HEK293 (cell line): ENCODE data around the gene CPTP.

Experiments used
- CTCF ChIA-PET: fragments of 350-600 bp; formaldehyde crosslinking; extraction: SDS; loops from one replicate; lab custom pipeline; 2021; ENCODE audit warnings: antibody characterized with exemption; lab: Yijun Ruan, JAX
- POLR2A ChIA-PET: fragments of 300-600 bp; formaldehyde crosslinking; extraction: SDS; loops from one replicate; lab custom pipeline; 2020; ENCODE audit warnings: antibody characterized with exemption, inconsistent platforms; lab: Yijun Ruan, JAX
- H3K27ac ChIP-seq: fragments of 200-500 bp; sonication (Bioruptor generic); 2 replicates; pipeline ENCODE4 v1.5.1; 2014; ENCODE audit warnings: low read depth, low read length, control low read depth, inconsistent platforms; ENCODE audit errors: extremely low read depth
- H3K36me3 ChIP-seq, 2 experiments: fragments of 200-500 bp in 1 of 2; sonication (Bioruptor generic) in 1 of 2; 1 replicate in 1 of 2; 2 replicates in 1 of 2; pipeline ENCODE4 v1.5.1; 2014 to 2017; ENCODE audit warnings: inconsistent platforms in 2 of 2, low read length in 2 of 2; ENCODE audit not compliant: control insufficient read depth in 2 of 2, insufficient read depth in 1 of 2
- H3K4me1 ChIP-seq: fragments of 200-500 bp; sonication (Bioruptor generic); 2 replicates; pipeline ENCODE4 v1.5.1; 2014; ENCODE audit warnings: mild to moderate bottlenecking, low read length, inconsistent platforms; ENCODE audit not compliant: control insufficient read depth, insufficient read depth
- H3K4me3 ChIP-seq: 2 replicates; pipeline ENCODE4 v1.5.1; 2011; ENCODE audit warnings: low read depth, mild to moderate bottlenecking, control low read depth, low read length, moderate library complexity
- H3K9me3 ChIP-seq: fragments of 200-500 bp; sonication (Bioruptor generic); 2 replicates; pipeline ENCODE4 v1.5.1; 2014; ENCODE audit warnings: low read depth, low read length, inconsistent platforms; ENCODE audit not compliant: control insufficient read depth, insufficient read depth
- GFI1B ChIP-seq: fragments of 450-650 bp; formaldehyde crosslinking; IDR thresholded peaks from 2 replicates; pipeline ENCODE4 v1.5.1; 2016; ENCODE audit warnings: missing biosample characterization, missing genetic modification characterization
- MEIS1 ChIP-seq: sonication (generic); formaldehyde crosslinking; IDR thresholded peaks from 2 replicates; pipeline ENCODE4 v1.8.1; 2022; ENCODE audit warnings: missing genetic modification reagents, mild to moderate bottlenecking, borderline replicate concordance
- SCRT2 ChIP-seq: fragments of 450-650 bp; formaldehyde crosslinking; IDR thresholded peaks from 2 replicates; pipeline ENCODE4 v1.5.1; 2016; ENCODE audit warnings: missing biosample characterization, missing genetic modification characterization
- SP2 ChIP-seq: fragments of 450-650 bp; formaldehyde crosslinking; IDR thresholded peaks from 2 replicates; pipeline ENCODE4 v1.5.1; 2016; ENCODE audit warnings: missing biosample characterization, missing genetic modification characterization
- ZBTB8A ChIP-seq: fragments of 450-650 bp; formaldehyde crosslinking; IDR thresholded peaks from 2 replicates; pipeline ENCODE4 v1.5.1; 2016; ENCODE audit warnings: missing biosample characterization, missing genetic modification characterization
- ZFP41 ChIP-seq: fragments of 450-650 bp; formaldehyde crosslinking; IDR thresholded peaks from 2 replicates; pipeline ENCODE4 v1.5.1; 2016; ENCODE audit warnings: missing biosample characterization, missing genetic modification characterization, borderline replicate concordance
- ZIC2 ChIP-seq: fragments of 450-650 bp; formaldehyde crosslinking; IDR thresholded peaks from 2 replicates; pipeline ENCODE4 v1.5.1; 2016; ENCODE audit warnings: missing biosample characterization, missing genetic modification characterization
- ZNF175 ChIP-seq: fragments of 450-650 bp; formaldehyde crosslinking; IDR thresholded peaks from 2 replicates; pipeline ENCODE4 v1.5.1; 2016; ENCODE audit warnings: missing biosample characterization, missing genetic modification characterization
- ZNF214 ChIP-seq: fragments of 450-650 bp; formaldehyde crosslinking; IDR thresholded peaks from 2 replicates; pipeline ENCODE4 v1.5.1; 2017; ENCODE audit warnings: missing biosample characterization, mild to moderate bottlenecking, missing genetic modification characterization, borderline replicate concordance
- ZNF350 ChIP-seq: fragments of 450-650 bp; formaldehyde crosslinking; IDR thresholded peaks from 2 replicates; pipeline ENCODE4 v1.5.0; 2017; ENCODE audit warnings: missing biosample characterization, mild to moderate bottlenecking, missing genetic modification characterization
- ZNF571 ChIP-seq: fragments of 450-650 bp; formaldehyde crosslinking; IDR thresholded peaks from 2 replicates; pipeline ENCODE4 v1.5.0; 2017; ENCODE audit warnings: missing biosample characterization, missing genetic modification characterization
- ZNF600 ChIP-seq: fragments of 450-650 bp; formaldehyde crosslinking; IDR thresholded peaks from 2 replicates; pipeline ENCODE4 v1.5.1; 2016; ENCODE audit warnings: missing biosample characterization, missing genetic modification characterization
- ZNF701 ChIP-seq: fragments of 450-650 bp; formaldehyde crosslinking; IDR thresholded peaks from 2 replicates; pipeline ENCODE4 v1.5.1; 2016; ENCODE audit warnings: missing biosample characterization, missing genetic modification characterization
- ZNF776 ChIP-seq: fragments of 450-650 bp; formaldehyde crosslinking; IDR thresholded peaks from 2 replicates; pipeline ENCODE4 v1.5.0; 2017; ENCODE audit warnings: missing biosample characterization, missing genetic modification characterization, borderline replicate concordance
- TF ChIP-seq, protein P1 (sequence below): fragments of 450-650 bp; formaldehyde crosslinking; IDR thresholded peaks from 2 replicates; pipeline ENCODE4 v1.5.1; 2016; ENCODE audit warnings: missing biosample characterization, missing genetic modification characterization
- TF ChIP-seq, protein P2 (sequence below): fragments of 450-650 bp; formaldehyde crosslinking; IDR thresholded peaks from 2 replicates; pipeline ENCODE4 v1.5.1; 2016; ENCODE audit warnings: missing biosample characterization, missing genetic modification characterization
- TF ChIP-seq, protein P3 (sequence below): fragments of 450-650 bp; formaldehyde crosslinking; IDR thresholded peaks from 2 replicates; pipeline ENCODE4 v1.5.1; 2017; ENCODE audit warnings: missing biosample characterization, missing genetic modification characterization
- TF ChIP-seq, protein P4 (sequence below): fragments of 450-650 bp; formaldehyde crosslinking; IDR thresholded peaks from 2 replicates; pipeline ENCODE4 v1.5.1; 2016; ENCODE audit warnings: missing biosample characterization, missing genetic modification characterization

CPTP gene

DNA sequence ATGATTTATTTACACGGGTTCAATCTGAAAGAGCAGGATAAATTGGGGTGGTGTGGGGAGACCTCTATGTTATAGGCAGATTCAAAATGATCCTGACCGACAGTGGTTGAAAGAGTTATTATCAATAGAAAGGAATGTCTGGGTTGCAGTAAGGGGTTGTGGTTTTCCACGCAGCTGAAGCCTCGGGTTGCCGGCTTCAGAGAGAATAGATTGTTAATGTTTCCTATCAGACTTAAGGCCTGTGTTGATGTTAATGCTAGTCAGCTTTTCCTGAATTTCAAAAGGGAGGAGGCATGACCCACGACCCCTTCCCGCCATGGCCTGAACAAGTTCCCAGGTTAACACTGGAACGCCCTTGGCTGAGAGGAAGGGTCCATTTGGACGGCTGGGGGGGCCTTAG lies 48.8 kb upstream of the CPTP start:
- CTCF ChIA-PET, result interaction anchor here (0.6 to 1.2 kb wide), 2 partner anchors 7 to 15 kb away, joined by 3 to 4 read pairs; no protein-coding TSS in a partner anchor
- no peak for TF ChIP-seq ZFP41 (tag by site-specific recombination)
- TF ChIP-seq SCRT2 (tag by site-specific recombination), result no peak
- TF ChIP-seq ZNF776 (tag by site-specific recombination), result no peak
- TF ChIP-seq, protein P1, sequence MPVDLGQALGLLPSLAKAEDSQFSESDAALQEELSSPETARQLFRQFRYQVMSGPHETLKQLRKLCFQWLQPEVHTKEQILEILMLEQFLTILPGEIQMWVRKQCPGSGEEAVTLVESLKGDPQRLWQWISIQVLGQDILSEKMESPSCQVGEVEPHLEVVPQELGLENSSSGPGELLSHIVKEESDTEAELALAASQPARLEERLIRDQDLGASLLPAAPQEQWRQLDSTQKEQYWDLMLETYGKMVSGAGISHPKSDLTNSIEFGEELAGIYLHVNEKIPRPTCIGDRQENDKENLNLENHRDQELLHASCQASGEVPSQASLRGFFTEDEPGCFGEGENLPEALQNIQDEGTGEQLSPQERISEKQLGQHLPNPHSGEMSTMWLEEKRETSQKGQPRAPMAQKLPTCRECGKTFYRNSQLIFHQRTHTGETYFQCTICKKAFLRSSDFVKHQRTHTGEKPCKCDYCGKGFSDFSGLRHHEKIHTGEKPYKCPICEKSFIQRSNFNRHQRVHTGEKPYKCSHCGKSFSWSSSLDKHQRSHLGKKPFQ, result no peak
- TF ChIP-seq, protein P2, sequence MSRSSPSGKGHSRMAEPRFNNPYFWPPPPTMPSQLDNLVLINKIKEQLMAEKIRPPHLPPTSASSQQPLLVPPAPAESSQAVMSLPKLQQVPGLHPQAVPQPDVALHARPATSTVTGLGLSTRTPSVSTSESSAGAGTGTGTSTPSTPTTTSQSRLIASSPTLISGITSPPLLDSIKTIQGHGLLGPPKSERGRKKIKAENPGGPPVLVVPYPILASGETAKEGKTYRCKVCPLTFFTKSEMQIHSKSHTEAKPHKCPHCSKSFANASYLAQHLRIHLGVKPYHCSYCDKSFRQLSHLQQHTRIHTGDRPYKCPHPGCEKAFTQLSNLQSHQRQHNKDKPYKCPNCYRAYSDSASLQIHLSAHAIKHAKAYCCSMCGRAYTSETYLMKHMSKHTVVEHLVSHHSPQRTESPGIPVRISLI (tag by site-specific recombination), result no peak
- no peak for TF ChIP-seq ZNF600 (tag by site-specific recombination)
- no peak for TF ChIP-seq ZNF701 (tag by site-specific recombination)
- TF ChIP-seq, protein P3, sequence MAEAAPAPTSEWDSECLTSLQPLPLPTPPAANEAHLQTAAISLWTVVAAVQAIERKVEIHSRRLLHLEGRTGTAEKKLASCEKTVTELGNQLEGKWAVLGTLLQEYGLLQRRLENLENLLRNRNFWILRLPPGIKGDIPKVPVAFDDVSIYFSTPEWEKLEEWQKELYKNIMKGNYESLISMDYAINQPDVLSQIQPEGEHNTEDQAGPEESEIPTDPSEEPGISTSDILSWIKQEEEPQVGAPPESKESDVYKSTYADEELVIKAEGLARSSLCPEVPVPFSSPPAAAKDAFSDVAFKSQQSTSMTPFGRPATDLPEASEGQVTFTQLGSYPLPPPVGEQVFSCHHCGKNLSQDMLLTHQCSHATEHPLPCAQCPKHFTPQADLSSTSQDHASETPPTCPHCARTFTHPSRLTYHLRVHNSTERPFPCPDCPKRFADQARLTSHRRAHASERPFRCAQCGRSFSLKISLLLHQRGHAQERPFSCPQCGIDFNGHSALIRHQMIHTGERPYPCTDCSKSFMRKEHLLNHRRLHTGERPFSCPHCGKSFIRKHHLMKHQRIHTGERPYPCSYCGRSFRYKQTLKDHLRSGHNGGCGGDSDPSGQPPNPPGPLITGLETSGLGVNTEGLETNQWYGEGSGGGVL (tag by site-specific recombination), result no peak
- TF ChIP-seq ZNF175, result no peak
- TF ChIP-seq, protein P4, sequence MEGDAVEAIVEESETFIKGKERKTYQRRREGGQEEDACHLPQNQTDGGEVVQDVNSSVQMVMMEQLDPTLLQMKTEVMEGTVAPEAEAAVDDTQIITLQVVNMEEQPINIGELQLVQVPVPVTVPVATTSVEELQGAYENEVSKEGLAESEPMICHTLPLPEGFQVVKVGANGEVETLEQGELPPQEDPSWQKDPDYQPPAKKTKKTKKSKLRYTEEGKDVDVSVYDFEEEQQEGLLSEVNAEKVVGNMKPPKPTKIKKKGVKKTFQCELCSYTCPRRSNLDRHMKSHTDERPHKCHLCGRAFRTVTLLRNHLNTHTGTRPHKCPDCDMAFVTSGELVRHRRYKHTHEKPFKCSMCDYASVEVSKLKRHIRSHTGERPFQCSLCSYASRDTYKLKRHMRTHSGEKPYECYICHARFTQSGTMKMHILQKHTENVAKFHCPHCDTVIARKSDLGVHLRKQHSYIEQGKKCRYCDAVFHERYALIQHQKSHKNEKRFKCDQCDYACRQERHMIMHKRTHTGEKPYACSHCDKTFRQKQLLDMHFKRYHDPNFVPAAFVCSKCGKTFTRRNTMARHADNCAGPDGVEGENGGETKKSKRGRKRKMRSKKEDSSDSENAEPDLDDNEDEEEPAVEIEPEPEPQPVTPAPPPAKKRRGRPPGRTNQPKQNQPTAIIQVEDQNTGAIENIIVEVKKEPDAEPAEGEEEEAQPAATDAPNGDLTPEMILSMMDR, result no peak
- no peak for TF ChIP-seq ZNF571 (tag by site-specific recombination)
- TF ChIP-seq ZNF350, result no peak
- 0 out of 2 replicates have a peak, but pooled peaks cover 4% of the 10 kb centered on the region for H3K4me1 ChIP-seq
- H3K36me3 ChIP-seq, result peaks cover 4 to 20% of the 10 kb centered on the region in 2 experiments; a peak in 2 of 3 replicates
- POLR2A ChIA-PET, result interaction anchor here (1.1 kb wide), 1 partner anchor 29 kb away, joined by 3 read pairs; no protein-coding TSS in a partner anchor
- no peak overlapping the region for H3K27ac ChIP-seq
- H3K9me3 ChIP-seq, result no peaks in the 10 kb centered on the region
- H3K4me3 ChIP-seq, result no peak overlapping the region

DNA sequence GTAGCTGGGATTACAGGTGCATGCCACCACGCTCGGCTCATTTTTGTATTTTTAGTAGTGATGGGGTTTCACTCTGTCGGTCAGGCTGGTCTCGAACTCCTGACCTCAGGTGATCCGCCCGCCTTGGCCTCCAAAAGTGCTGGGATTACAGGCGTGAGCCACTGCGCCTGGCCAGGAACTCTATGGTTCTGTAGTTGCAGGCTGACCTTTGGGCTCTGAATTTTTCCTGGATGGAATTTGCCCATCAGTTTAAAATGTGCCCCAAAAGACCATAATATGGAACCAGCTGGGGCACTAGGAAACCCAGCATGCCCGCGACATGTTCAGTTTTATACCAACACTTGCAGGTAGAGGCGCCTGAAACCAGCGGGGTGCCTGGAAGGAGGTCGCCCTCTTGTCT lies 46.0 kb upstream of the CPTP start:
- no peaks in the 10 kb centered on the region for H3K4me1 ChIP-seq
- TF ChIP-seq GFI1B (tag by site-specific recombination) (no peak), MEIS1 (CRISPR knock-in tag) (no peak), ZNF175 (no peak), ZIC2 (tag by site-specific recombination) (no peak), ZBTB8A (tag by site-specific recombination) (no peak), ZNF214 (no peak), SP2 (tag by site-specific recombination) (no peak)
- TF ChIP-seq, all 188 proteins: peak for 0
- no peak overlapping the region for H3K4me3 ChIP-seq
- no peaks in the 10 kb centered on the region for H3K9me3 ChIP-seq
- ChIA-PET POLR2A (no interaction called here), CTCF (interaction anchor here (0.6 to 1.5 kb wide), 4 partner anchors 13 to 406 kb away, joined by 3 to 10 read pairs (median 4); no protein-coding TSS in a partner anchor)
- no peak overlapping the region for H3K27ac ChIP-seq
- peaks cover 0 to 3% of the 10 kb centered on the region in 2 experiments; a peak in 1 of 3 replicates for H3K36me3 ChIP-seq
